Natural killer cell (primary cell): ENCODE data around the gene ZGPAT. TPM values are rescaled to one million over a fixed set of nuclear protein-coding genes. Genes with fewer than 3 reads are reported as not detected.
"Not testable (repeated sequence)": the region's sequence is repeated elsewhere in the genome, so short reads cannot be mapped to it uniquely, and the experiment has no call there.

Experiments
- ATAC-seq, 3 donors: fragments of 150-1000 bp in 2 of 3; fragments of 200-7000 bp in 1 of 3; cut with Tn5 transposase; 1 replicate in 1 of 3; 2 replicates in 2 of 3; pipeline ENCODE4 v1.10.0; 2021; ENCODE audit warnings: mild to moderate bottlenecking in 2 of 3, moderate library complexity in 2 of 3
- DNase-seq, 2 donors: peaks; one replicate each; pipeline versions ENCODE4 v3.0.0 to v3.0.0-alpha.2; 2013 to 2021; ENCODE audit warnings: mixed read lengths in 1 of 2
- H3K27ac ChIP-seq: one replicate; pipeline ENCODE4 v1.5.1; 2013; ENCODE audit warnings: mild to moderate bottlenecking, low read length
- H3K27me3 ChIP-seq: one replicate; pipeline ENCODE4 v1.6.1; 2013; ENCODE audit warnings: low read length; ENCODE audit not compliant: control insufficient read depth, insufficient read depth
- H3K36me3 ChIP-seq: one replicate; pipeline ENCODE4 v1.6.1; 2013; ENCODE audit warnings: low read length; ENCODE audit not compliant: control insufficient read depth, insufficient read depth
- H3K4me1 ChIP-seq: one replicate; pipeline ENCODE4 v1.6.1; 2013; ENCODE audit warnings: low read length; ENCODE audit not compliant: control insufficient read depth, insufficient read depth
- H3K4me3 ChIP-seq: one replicate; pipeline ENCODE4 v1.5.1; 2013; ENCODE audit warnings: low read length
- H3K9me3 ChIP-seq: one replicate; pipeline ENCODE4 v1.6.1; 2013; ENCODE audit warnings: low read length; ENCODE audit not compliant: control insufficient read depth, insufficient read depth
- H3K27ac Mint-ChIP-seq, 2 donors: one replicate each; pipeline ENCODE4 v1.8.0; 2022; ENCODE audit warnings: mild to moderate bottlenecking in 2 of 2, mixed read lengths in 2 of 2, moderate library complexity in 1 of 2
- H3K27me3 Mint-ChIP-seq, 2 donors: one replicate each; pipeline ENCODE4 v1.8.0; 2022; ENCODE audit warnings: low read depth in 2 of 2, mixed read lengths in 2 of 2
- H3K36me3 Mint-ChIP-seq: one replicate; pipeline ENCODE4 v1.8.0; 2022; ENCODE audit warnings: mixed read lengths
- H3K4me1 Mint-ChIP-seq, 2 donors: one replicate each; pipeline ENCODE4 v1.8.0; 2022; ENCODE audit warnings: mixed read lengths in 2 of 2
- H3K4me3 Mint-ChIP-seq: one replicate; pipeline ENCODE4 v1.8.0; 2022; ENCODE audit warnings: mild to moderate bottlenecking, moderate library complexity, mixed read lengths
- H3K9me3 Mint-ChIP-seq, 2 donors: one replicate each; pipeline ENCODE4 v1.8.0; 2022; ENCODE audit warnings: mixed read lengths in 2 of 2
- CTCF ChIP-seq: fragments of 200-600 bp; IDR thresholded peaks from one replicate; pipeline ENCODE4 v1.8.0; 2022; ENCODE audit warnings: antibody characterized with exemption
- WGBS: methylation state at CpG from one replicate; pipeline ENCODE4 v1.1.7; 2013; ENCODE audit warnings: missing lambda C conversion rate; ENCODE audit not compliant: insufficient coverage; 5-methylcytosine and 5-hydroxymethylcytosine counted together
- intact Hi-C: fragments of 100-400 bp; cut with micrococcal nuclease; formaldehyde crosslinking; loops from one replicate; pipeline ENCODE4 v1.14.2; 2022
- total RNA-seq, 4 donors: library from RNA; stranded (reverse); fragments of 120-200 nt in 1 of 4; gene quantifications; one replicate each; pipeline versions ENCODE4 v1.2.3 to v1.2.4, GENCODE V29; 2013 to 2022

ZGPAT gene
- total RNA-seq, 3 donors from 2014 or later (not counting 1 experiment from before 2014, with no cell fraction given) = 39.3 to 47.7 (median 46.1) TPM

- intact Hi-C loops = no loop called here
- H3K4me1 Mint-ChIP-seq = peaks cover 45 to 50% of the 10 kb centered on the region in 2 donors
- no peaks in the 10 kb centered on the region for H3K27me3 Mint-ChIP-seq
- Histone ChIP-seq H3K36me3 (peaks cover 13% of the 10 kb centered on the region), H3K4me1 (peaks cover 25% of the 10 kb centered on the region), H3K9me3 (peaks cover 7% of the 10 kb centered on the region), H3K27ac (no peak overlapping the region), H3K27me3 (no peaks in the 10 kb centered on the region), H3K4me3 (no peak overlapping the region)
- WGBS = 89% methylated on average over 12 of the region's 12 CpGs
- H3K27ac Mint-ChIP-seq = no peak overlapping the region
- no peak for DNase-seq
- no peaks in the 10 kb centered on the region for H3K9me3 Mint-ChIP-seq
- ATAC-seq = no peak
- H3K36me3 Mint-ChIP-seq = peaks cover 13% of the 10 kb centered on the region
- TF ChIP-seq CTCF = no peak
- H3K4me3 Mint-ChIP-seq = peak overlapping the region; percentile 79
Measured at GRCh38 chr20:63711085-63711645, 3.3 kb downstream of the ZGPAT start.

GRCh38 chr20:63712191-63712590 lies 4.4 kb downstream of the ZGPAT start:
- H3K4me3 Mint-ChIP-seq = no peak overlapping the region
- H3K27me3 Mint-ChIP-seq = no peaks in the 10 kb centered on the region
- ATAC-seq (no peak), DNase-seq (no peak)
- H3K36me3 Mint-ChIP-seq = peaks cover 13% of the 10 kb centered on the region
- intact Hi-C loops = no loop called here
- no peaks in the 10 kb centered on the region for H3K9me3 Mint-ChIP-seq
- peaks cover 7% of the 10 kb centered on the region for H3K9me3 ChIP-seq
- peaks cover 41 to 45% of the 10 kb centered on the region in 2 donors for H3K4me1 Mint-ChIP-seq
- no peak overlapping the region for H3K27ac ChIP-seq
- H3K27ac Mint-ChIP-seq = peak overlapping the region in 1 of 2 donors; percentile 31
- no peaks in the 10 kb centered on the region for H3K27me3 ChIP-seq
- peaks cover 13% of the 10 kb centered on the region for H3K36me3 ChIP-seq
- WGBS = 100% methylated on average over 1 of the region's 1 CpG
- H3K4me1 ChIP-seq = peaks cover 15% of the 10 kb centered on the region
- no peak for TF ChIP-seq CTCF
- H3K4me3 ChIP-seq = no peak overlapping the region

GRCh38 chr20:63714858-63715257 lies 7.0 kb downstream of the ZGPAT start:
- peaks cover 0 to 4% of the 10 kb centered on the region in 2 donors for H3K9me3 Mint-ChIP-seq
- peaks cover 39 to 41% of the 10 kb centered on the region in 2 donors for H3K4me1 Mint-ChIP-seq
- Histone ChIP-seq H3K4me1 (no peaks in the 10 kb centered on the region), H3K27ac (no peak overlapping the region), H3K4me3 (no peak overlapping the region), H3K9me3 (peaks cover 7% of the 10 kb centered on the region), H3K36me3 (peaks cover 17% of the 10 kb centered on the region), H3K27me3 (no peaks in the 10 kb centered on the region)
- H3K27me3 Mint-ChIP-seq = no peaks in the 10 kb centered on the region
- intact Hi-C loops = no loop called here
- DNase-seq = no peak
- TF ChIP-seq CTCF = no peak
- 100% methylated on average over 2 of the region's 5 CpGs for WGBS
- ATAC-seq = no peak
- no peak overlapping the region for H3K4me3 Mint-ChIP-seq
- H3K36me3 Mint-ChIP-seq = peaks cover 23% of the 10 kb centered on the region
- no peak overlapping the region for H3K27ac Mint-ChIP-seq

- Histone ChIP-seq H3K27me3 (no peaks in the 10 kb centered on the region), H3K36me3 (peaks cover 20% of the 10 kb centered on the region), H3K4me1 (no peaks in the 10 kb centered on the region), H3K27ac (no peak overlapping the region), H3K4me3 (no peak overlapping the region), H3K9me3 (peaks cover 7% of the 10 kb centered on the region)
- DNase-seq (no peak), ATAC-seq (no peak)
- H3K27me3 Mint-ChIP-seq = no peaks in the 10 kb centered on the region
- no peak overlapping the region for H3K4me3 Mint-ChIP-seq
- TF ChIP-seq CTCF = no peak
- H3K4me1 Mint-ChIP-seq = peaks cover 27 to 33% of the 10 kb centered on the region in 2 donors
- peaks cover 0 to 4% of the 10 kb centered on the region in 2 donors for H3K9me3 Mint-ChIP-seq
- intact Hi-C loops = no loop called here
- WGBS = 95% methylated on average over 1 of the region's 2 CpGs
- peaks cover 23% of the 10 kb centered on the region for H3K36me3 Mint-ChIP-seq
- H3K27ac Mint-ChIP-seq = peak overlapping the region in 1 of 2 donors; percentile 30
Measured at GRCh38 chr20:63718996-63719395, 11.2 kb downstream of the ZGPAT start.

GRCh38 chr20:63722967-63723622 lies 15.3 kb downstream of the ZGPAT start:
- peaks cover 11% of the 10 kb centered on the region for H3K4me1 ChIP-seq
- Mint-ChIP-seq H3K36me3 (peaks cover 23% of the 10 kb centered on the region), H3K27ac (peak overlapping the region in 1 of 2 donors; percentile 13), H3K4me1 (peaks cover 14 to 26% of the 10 kb centered on the region in 2 donors)
- WGBS = 92% methylated on average over 2 of the region's 2 CpGs
- H3K27me3 ChIP-seq, H3K27me3 Mint-ChIP-seq, H3K4me3 ChIP-seq, intact Hi-C loops, H3K4me3 Mint-ChIP-seq, H3K27ac ChIP-seq, DNase-seq, ATAC-seq, H3K9me3 Mint-ChIP-seq: not testable (repeated sequence)
- H3K9me3 ChIP-seq = peaks cover 11% of the 10 kb centered on the region
- peaks cover 22% of the 10 kb centered on the region for H3K36me3 ChIP-seq
